Activated T-cell treated with anti-CD3 and anti-CD28 coated beads, Interleukin-2, amount 50 U/mL, for 1 hour (primary cell): ENCODE measurements around the gene SGMS1.
"Not testable (repeated sequence)": the region's sequence is repeated elsewhere in the genome, so short reads cannot be mapped to it uniquely, and the experiment has no call there.

Source experiments
- DNase-seq: peaks from one replicate; pipeline ENCODE4 v3.0.0-alpha.2; 2020

SGMS1 gene

DNA sequence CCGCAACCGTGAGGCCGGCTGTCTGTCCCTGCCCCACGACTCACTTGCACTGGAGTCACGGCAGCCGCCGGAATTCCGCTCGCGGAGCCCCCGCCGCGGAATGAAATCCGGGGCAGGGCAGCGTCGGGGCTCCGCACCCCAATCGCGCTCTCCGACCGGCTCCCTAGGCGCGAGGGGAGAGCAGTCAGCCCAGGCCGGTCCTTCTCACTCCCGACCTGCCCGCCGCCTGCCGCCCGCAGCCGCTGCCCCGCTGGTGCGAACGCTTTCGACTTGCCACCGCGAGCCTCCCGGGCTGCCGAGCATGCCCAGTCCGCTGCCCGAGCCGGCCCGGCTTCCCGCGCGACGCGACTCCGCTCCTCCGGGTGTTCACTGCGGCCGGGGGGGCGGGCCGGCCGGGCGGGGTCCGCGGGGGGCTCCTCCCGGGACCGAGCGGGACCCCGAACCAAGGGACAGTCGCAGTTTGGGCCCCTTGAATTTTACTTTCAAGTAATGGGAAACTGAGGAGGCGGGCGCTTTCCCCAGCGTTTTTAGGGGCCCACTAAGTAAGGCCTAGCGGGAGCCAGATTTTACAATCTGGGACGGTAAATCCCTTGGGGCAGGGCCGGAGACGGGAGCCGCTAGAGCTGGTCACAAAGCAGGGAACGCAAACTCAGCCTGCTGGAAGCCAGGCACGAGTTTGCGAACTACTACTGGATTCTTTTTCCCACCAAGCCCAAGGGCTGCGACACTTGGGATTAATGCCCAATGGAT, at the start of gene SGMS1:
Gene SGMS1 (minus strand): TSS at position 294 of the 750 bp plus-strand sequence. CDS start 279,842 bp downstream, outside the sequence.
- DNase-seq, result peak; percentile 83

DNA sequence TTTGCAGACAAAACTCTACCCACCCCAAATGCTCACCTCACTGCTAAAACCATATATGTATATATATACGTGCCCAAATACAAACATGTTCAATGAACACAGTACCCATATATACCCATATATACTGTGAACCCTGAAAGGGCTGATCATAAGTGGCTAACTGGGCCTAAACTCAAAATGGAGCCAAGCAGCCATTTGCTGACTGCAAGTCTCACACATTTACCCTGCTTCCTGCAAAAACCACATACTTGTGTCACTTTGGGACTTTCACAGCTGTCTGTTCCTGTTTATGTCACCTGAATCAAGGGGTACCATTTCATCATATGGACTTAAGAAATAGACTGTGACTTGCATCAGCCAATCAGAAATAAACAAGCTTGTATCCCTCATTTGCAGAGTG, 48.4 kb upstream of the SGMS1 start:
- DNase-seq, result not testable (repeated sequence)

DNA sequence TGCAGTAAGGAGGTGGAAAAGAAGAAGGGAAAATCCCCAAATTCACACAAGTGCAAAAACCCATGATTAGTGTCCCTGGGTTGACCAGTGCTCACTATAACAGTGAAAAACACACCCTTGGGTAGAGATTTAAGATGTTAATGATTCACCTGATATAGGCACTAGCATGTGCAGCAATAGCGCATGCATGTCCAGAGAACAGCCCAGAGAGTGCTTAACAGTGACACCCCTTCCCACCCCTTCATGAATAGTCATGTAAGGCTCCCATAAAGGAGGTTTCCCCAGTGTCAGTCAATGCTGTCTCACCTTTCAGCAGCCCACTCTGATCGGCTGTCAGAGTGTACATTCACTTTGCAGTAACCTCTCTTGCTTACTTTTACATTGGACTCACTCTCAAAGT, 47.9 kb upstream of the SGMS1 start:
- DNase-seq, result not testable (repeated sequence)

DNA sequence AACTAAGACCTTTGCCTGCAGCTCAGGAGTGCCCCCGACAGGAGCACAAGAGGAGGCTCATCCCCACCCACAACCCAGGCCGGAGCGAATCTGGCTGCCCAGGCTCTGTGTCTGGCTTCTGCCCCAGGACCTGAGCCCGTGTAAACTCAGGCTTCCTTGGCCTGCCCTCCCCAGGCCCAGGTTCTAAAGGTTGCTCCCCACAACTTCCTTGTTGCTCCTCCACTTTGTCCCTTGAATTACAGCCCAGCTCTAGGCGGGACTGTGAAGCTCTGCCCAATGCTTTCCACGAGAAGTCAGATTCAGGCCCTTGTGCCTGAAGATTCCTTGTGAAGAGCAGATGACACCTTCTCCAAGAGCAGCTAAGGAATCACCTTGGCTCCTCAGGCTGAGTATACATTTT, 46.2 kb upstream of the SGMS1 start:
- not testable (repeated sequence) for DNase-seq

DNA sequence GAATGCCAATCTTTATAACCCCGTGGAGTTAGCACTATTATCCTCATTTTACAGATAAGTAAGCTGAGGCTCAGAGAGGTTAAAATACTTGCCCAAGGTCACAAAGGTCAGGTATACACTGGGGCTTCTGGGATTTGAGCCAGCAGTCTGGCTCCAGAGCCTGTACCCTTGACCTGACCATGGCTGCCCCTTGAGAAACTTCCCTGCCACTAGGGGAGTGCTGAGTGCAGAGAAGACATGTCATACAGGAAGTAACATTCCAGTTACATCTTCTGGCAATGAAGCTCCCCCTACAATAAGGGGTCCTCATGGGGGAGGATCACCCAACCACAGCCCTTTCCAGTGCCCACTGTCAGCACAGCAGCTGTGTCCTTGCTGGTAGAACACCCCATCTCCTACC, 43.6 kb upstream of the SGMS1 start:
- not testable (repeated sequence) for DNase-seq

DNA sequence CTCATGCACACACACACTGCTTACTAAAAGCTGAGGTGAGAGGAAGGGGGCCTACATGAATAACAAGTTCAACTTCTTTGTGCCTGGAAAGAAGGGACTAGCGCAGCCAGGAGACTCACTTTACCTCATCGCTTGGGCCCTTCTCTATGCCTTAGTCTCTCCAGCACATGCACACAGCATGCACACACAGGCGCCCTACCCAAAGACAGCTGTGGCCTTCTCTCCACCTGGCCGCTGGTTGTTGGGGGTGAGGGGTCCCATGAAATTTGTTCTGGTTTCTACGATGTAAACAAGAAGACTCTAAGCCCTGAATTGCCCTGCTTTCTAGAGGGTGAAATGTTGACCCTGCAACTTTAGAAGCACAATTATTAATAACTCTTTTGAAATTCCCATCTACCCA, 38.7 kb upstream of the SGMS1 start:
- DNase-seq, result not testable (repeated sequence)

DNA sequence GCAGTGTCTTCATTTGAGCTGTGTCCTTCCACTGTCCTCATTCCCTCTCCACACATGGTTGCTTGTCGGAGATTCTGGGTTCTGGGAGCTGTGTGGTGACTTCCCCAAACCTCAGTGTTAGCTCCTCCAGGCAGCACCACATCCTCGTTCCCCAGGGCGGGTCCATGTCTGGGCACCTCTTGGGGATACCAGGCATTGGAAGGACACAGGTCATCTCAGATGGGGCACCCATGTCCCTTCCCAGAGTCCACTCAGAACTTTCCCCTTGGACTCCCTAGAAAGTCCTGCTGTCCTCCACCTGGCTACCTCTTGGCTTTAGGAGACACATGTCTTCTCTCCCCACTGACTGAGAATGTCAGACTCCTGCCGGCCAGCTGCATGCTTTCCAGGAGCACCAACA, 37.8 kb upstream of the SGMS1 start:
- DNase-seq, result not testable (repeated sequence)

DNA sequence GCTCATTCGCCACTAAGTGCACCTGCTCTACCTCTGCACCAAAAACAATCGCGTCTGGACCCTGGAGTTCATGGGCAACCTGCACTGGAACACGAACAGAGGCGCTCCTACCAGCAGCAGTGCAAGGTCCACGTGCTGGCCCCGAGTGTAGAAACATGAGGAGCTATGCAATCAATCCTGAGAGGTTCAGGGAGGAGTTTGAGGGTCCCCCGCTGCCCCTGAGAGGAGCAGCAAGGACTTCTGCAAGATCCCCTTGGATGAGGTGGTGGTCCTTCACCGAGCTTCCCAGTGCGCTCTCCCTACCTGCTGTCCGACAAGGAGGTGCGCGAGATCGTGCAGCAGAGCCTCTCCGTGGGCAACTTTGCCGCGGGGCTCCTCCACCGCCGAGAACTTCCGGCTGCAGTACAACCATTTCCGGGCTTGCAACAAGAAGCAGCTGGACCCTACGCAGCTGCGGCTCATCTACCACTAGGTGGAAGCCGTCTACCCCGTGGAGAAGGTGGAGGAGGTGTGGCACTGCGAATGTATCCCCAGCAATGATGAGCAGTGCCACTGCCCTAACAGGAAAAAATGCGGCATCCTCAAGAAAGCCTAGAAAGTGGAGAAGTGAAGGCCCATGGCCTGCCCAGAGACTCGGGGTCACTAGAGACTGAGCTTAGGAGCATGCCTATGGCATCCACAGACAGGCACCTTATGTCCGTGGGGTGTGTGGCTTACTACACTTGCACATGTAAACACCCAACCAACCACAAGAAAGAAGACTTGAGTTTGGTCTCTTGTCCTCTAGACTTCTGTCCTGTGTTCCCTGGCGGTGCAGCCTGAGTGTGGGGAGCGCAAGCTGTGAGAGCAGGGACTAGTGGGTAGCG, 36.3 kb upstream of the SGMS1 start:
- DNase-seq, result peak; percentile 48

DNA sequence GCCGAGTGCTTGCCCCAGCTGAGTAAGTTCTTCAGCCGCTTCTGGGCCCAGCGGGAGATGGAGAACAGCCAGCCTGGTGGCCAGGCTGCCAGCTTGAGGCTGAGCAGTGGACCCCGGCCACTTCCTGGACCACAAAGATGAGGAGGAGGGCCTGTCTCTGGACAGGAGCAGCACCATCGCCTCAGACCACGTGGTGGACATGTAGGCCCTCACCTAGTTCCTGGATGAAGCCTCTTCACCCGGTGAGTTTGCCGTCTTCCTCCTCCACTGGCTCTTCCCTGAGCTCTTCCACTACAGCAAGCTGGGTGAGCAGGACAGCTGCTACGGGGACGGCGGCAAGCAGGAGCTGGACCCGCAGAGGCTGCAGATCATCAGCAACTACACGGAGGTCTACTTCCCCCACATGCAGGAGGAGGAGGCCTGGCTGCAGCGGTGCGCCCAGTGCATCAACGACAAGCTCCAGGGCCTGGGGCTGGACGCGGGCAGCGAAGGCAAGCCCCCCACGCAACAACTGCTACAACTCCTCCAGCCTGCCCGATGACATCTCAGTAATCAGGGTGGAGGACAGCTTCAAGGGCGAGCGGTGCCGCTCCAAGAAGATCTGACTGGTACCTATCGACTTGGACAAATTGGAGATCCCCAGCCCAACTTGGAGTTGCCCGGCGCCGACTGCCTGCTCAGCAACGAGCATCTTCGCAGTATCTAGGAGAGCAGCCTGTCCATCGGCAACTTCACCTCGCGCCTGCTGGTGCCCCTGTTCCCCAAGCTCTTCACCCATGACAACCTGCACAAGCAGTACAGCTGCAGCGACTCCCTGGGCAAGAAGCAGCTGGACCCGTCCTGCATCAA, 35.5 kb upstream of the SGMS1 start:
- not testable (repeated sequence) for DNase-seq

DNA sequence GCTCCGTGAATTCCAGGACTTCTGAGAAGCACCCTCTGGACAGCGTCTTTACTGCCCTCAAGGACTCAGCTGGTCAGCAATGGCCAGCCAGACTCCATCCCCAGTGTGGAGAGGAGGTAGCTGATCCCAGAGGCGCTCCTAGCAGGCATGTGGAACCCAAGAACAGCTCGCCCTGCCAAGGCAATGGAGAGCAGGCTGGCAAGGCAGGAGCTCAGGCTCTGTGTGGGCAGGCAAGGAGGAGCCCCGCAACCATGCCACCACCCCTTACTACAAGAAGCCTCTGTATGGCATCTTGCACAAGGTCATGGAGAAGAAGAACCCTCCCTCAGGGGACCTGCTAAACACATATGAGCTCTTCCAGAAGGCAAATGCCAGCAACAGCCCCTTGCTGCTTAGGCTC, 34.4 kb upstream of the SGMS1 start:
- no peak for DNase-seq

DNA sequence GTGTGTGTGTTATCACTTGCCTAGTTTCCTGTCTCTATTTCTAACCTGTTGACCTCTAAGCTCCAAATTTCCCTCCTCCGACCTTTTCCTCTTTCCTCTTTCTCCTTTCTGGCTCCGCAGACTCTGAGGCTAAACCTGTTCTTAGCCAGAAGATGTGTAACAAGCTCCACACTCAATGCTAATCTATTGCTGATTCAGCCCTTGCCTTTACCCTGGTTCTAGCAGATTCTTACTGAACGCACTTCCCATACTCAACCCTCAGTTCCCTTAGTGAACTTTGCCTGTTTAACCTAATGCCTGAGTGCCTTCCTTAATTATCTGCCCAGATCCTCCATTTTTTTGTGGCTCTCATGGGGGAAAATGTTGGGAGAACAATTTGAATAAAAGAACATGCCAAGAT, 30.0 kb upstream of the SGMS1 start:
- no peak for DNase-seq

DNA sequence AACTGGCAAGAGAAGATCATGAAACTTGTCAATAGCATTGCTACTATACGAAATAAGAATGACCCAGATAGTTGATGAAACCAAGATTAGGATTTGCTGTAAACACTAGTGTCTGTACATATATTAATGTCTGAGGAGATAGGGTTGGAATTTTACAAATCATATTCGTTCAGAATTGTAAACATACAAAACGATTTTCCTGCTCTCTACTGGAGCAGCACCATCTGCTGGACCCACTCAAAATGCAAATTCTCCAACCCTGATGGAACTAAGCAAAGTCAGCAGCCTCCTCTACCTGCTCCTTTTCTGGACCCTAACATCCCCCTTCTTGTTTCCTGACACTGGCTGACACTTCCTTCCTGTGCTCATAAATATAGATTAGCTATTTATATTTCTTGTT, 29.4 kb upstream of the SGMS1 start:
- DNase-seq, result no peak

DNA sequence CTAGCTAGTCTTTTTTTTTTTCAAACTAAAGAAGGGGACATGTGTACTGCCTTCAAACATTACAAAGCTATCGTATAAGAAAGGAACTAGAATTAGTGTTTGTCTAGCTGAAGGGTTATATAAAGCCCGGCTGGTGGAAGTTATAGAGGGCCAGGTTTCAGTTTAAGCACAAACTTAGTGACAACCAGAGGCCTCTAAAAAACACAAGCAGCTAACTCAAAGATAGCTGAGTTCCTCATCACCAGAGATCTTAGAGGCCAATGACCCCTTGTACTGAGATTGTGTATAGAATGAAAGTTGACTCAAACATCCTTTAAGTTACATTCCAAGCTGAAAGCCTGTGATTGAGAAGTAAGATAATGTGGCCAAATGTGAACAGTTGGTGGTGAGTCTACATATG, 28.1 kb upstream of the SGMS1 start:
- DNase-seq, result no peak

DNA sequence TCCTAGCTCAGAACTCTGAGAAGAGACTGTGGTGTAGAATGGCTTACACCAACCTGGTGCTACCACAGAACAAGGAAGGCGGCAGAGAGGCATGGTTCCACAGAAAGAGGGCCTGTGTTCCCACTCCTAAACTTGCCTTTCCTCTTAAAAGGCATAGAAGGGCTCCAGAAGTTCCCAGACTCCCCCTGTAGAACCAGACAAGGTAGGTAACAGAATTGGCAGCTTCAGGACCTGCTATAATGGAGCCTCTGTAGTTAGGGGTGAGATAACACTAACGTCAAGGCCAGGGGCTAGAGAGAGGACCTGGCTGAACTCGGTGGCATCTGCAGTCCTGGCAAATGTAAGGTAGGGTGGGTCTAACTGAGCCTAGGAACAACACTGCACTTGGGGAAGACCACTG, 26.7 kb upstream of the SGMS1 start:
- no peak for DNase-seq

DNA sequence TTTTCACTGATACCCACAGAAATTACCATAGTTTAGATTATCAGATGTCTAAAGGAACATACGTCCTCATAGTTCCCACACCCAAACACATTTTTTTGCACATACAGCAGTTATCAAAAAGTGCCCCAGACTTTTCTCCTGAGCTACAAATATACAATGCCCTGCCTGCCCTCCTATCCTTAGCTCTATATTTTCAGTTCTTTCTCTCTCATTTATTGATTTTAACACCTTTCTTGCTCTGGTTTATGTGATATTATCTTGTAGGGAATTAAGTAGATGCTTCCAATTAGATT, 25.1 kb upstream of the SGMS1 start:
- no peak for DNase-seq

DNA sequence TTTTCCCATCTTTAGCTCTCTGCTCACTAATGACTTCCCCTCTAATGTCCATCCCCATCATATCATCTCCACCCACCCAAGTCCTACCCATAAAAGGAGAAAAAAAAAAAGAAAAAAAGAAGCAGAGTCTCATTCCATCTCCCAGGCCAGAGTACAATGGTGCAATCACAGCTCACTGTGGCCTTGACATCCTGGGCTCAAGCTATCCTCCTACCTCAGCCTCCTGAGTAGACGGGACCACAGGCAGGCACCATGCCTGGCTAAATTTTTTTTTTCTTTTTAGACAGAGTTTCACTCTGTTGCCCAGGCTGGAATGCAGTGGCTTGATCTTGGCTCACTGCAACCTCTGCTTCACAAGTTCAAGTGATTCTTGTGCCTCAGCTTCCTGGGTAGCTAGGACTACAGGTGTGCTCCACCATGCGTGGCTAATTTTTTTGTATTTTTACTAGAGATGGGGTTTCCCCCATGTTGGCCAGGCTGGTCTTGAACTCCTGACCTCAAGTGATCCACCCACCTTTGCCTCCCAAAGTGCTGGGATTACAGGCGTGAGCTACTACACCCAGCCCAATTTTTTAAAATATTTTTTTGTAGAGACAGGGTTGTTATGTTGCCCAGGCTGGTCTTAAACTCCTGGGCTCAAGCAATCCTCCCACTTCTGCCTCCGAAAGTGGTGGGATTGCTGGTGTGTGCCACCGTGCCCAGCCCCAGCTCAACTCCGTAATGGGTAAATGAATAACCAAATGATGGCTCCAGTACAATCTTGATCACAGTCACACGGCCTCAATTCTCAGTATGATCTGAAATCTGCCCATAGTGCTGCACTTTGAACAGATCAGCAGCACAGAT, 24.6 kb upstream of the SGMS1 start:
- DNase-seq, result no peak

DNA sequence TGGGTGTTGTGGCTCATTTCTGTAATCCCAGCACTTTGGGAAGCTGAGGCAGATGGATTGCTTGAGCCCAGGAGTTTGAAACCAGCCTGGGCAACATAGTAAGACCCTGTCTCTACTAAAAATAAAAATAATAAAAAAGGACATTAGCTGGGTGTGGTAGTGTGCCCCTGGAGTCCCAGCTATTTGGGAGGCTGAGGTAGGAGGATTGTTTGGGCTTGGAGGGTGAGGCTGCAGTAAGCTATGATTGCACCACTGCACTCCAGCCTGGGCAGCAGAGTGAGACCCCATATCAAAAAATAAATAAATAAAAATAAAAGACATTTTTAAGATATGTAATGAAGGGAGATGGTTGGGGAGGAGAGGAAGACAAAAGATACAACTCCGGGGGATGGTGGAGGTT, 23.6 kb upstream of the SGMS1 start:
- not testable (repeated sequence) for DNase-seq

DNA sequence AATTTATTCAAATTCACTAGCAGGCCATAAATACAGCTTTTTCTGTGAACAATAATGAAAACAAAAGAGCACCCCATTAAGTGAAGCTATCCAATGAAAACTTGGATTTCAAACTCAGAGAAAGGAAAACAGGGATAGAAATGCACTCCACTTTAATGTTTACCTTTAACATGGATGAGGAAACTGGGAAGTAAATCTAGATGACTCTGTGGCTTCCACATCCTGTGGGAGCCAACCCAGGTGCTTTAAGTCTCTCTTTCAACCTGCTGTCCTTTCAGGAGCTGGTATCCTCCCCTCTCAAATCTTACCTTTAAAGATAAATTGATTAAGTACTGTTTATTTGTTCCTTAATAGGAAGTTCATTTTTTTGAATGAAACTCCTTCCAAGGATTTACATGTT, 21.5 kb upstream of the SGMS1 start:
- no peak for DNase-seq

DNA sequence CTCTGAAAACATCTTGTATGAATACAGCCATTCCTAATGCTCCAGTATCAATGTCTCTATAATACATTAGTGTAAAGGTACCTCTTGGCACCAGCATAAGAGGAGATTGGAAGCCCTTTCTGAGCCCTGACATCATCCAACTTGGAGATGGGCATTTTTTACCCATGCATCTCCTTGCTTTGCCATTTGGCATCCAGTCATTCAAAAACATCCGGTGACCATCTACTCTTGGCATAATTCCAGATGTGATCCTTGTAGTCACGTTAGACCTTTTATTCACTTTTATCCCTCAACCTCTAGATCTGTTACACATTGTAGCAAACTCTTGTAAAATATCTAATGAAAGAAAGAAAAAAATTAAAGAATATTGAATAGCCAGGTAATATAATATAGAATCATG, 17.9 kb upstream of the SGMS1 start:
- no peak for DNase-seq

DNA sequence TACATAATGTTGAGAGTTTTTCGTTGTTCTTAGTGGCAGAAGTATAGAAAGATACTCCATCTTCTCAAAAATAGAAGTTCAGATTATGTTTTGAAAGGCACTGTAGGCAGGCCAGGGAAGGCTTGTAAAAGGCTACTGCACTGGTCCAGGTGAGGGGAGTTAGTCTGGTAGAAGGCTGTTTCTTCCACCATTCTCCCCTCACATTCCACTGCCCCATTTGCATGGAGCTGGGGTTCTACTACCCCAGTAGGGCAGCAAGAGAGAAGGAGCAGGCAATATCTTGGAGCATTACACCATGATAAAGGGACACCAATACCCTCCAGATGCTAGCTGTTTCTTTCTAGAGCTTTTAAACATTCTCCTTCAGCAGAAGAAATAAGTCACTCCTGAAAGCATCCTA, 16.5 kb upstream of the SGMS1 start:
- no peak for DNase-seq

DNA sequence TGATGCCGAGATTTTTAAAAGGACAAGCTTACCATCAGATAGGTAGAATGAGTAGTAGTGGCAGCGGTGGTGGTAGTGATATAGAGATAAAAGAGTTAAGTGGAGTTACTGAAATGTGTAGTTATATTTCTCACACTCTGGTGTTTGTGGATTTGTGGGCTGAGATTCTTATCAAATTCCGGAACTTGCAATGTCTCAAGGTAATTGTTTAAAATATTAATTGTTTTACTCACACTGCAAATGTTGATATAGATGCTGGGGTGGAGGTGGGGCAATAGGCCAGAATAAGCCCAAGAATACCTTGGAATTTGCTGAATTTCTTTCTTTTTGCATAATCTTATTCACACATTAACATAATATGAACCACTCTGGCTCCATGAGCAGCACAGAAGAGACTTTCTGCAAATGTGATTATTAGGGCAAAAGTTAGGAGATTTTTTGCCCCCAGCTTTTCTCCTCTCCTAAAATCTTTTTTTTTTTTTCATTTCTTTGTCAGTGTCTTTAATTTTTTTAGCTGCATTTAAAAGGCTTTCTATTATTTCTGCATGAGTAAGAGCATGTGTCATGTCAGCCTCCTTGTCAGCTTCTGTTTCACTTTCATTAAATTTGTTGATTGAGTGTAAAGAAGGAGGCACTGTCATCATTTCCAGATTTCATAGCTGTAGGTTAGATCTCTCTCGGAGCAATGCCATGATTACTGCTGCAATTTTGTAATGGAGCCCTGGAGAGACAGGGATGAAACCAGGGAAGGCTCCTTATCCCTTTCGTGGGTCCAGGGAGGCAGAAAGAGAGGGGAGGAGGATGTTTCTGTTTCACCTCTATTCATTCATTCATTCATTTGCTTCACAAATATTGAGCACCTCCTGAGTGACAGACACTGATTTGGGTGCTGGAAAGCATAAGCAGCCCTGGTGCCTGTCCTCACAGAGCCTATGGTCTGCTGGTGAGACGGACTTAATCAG, 13.1 kb upstream of the SGMS1 start:
- no peak for DNase-seq
